Urinary bladder (tissue), 4 donors: ENCODE measurements around the gene APOL3. TPM values are rescaled to one million over a fixed set of nuclear protein-coding genes. Genes with fewer than 3 reads are reported as not detected.

Source experiments
- DNase-seq: peaks from one replicate; pipeline ENCODE4 v3.0.0-alpha.2; 2015; ENCODE audit errors: extremely low spot score
- H3K27ac ChIP-seq: one replicate; pipeline ENCODE4 v1.5.1; 2013; ENCODE audit warnings: low read depth, mild to moderate bottlenecking, moderate library complexity
- H3K36me3 ChIP-seq: one replicate; pipeline ENCODE4 v1.6.1; 2013; ENCODE audit warnings: mild to moderate bottlenecking, moderate library complexity; ENCODE audit not compliant: insufficient read depth
- H3K4me1 ChIP-seq: one replicate; pipeline ENCODE4 v1.6.1; 2013; ENCODE audit warnings: mild to moderate bottlenecking, moderate library complexity; ENCODE audit not compliant: insufficient read depth
- H3K4me3 ChIP-seq: one replicate; pipeline ENCODE4 v1.5.1; 2013; ENCODE audit warnings: low read depth, low read length
- WGBS: extraction: QIAGEN DNeasy Blood & Tissue Kit; methylation state at CpG from one replicate; pipeline ENCODE4 v1.1.7; 2013; 5-methylcytosine and 5-hydroxymethylcytosine counted together
- polyA plus RNA-seq: library from polyadenylated mRNA; stranded (reverse); fragments of 200-250 nt; gene quantifications from one replicate; pipeline ENCODE4 v1.2.3, GENCODE V29; 2013
- total RNA-seq: library from RNA; depleted of rRNA; stranded (reverse); fragments of >200 nt; gene quantifications from one replicate; pipeline ENCODE4 v1.2.3, GENCODE V29; 2014
- donor health status: healthy with polysubstance abuse.
- donor health status: healthy.

Gene APOL3
- total and polyA plus RNA-seq, 2 donors = 25.4 to 42.6 TPM

GRCh38 chr22:36184433-36185025 lies 24.0 kb upstream of the APOL3 start:
- DNase-seq = no peak
- WGBS = 80% methylated on average over 10 of the region's 10 CpGs
- Histone ChIP-seq H3K4me1 (no peaks in the 10 kb centered on the region), H3K27ac (no peak overlapping the region), H3K4me3 (no peak overlapping the region), H3K36me3 (no peaks in the 10 kb centered on the region)

DNA sequence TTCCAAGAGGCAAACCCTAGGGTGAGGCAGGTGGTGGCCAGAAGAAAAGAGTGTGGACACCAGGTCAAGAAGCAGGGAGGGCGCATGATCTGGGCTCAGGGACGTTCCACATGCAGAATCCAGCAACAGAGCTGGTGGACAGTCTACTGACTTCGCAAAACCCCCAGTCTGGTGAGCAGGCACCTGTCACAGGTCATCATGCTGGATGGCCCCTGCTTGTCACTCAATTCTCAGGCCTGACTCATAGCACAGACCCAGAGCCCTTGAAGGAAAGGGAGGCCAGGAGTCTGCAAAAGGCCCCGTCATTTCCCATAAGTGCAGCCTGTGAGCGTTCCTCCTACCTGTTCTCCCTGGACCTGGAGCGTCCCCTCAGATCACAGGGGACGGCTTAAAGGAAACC lies 22.9 kb upstream of the APOL3 start:
- WGBS = 97% methylated on average over 7 of the region's 7 CpGs
- H3K4me3 ChIP-seq = no peak overlapping the region
- DNase-seq = no peak
- no peak overlapping the region for H3K27ac ChIP-seq
- no peaks in the 10 kb centered on the region for H3K36me3 ChIP-seq
- H3K4me1 ChIP-seq = no peaks in the 10 kb centered on the region

- Histone ChIP-seq H3K4me1 (no peaks in the 10 kb centered on the region), H3K27ac (no peak overlapping the region), H3K36me3 (no peaks in the 10 kb centered on the region), H3K4me3 (no peak overlapping the region)
- no peak for DNase-seq
- WGBS = 74% methylated on average over 6 of the region's 6 CpGs
Observed at GRCh38 chr22:36182857-36183256, 22.3 kb upstream of the APOL3 start.

DNA sequence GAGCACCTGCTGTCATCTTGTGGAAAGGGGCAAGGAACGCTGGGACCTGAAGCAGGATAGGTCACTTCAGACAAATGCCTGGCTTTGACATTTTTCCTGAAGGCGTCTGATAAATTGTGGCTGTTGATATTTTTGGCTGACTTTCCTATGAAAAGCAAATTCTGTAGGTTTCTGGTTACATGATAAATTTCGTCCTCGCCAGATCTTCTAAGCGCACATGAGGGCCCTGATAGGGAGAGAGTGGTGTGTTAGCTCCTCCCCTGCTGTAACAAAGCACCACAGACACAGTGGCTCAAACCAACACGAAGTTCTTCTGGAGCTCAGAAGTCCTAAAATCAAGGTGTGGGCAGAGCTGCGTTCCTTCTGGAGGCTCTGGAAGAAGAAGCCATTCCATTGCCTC lies 21.5 kb upstream of the APOL3 start:
- WGBS = 70% methylated on average over 7 of the region's 7 CpGs

GRCh38 chr22:36180928-36181327 lies 20.4 kb upstream of the APOL3 start:
- Histone ChIP-seq H3K36me3 (no peaks in the 10 kb centered on the region), H3K27ac (no peak overlapping the region), H3K4me3 (no peak overlapping the region), H3K4me1 (no peaks in the 10 kb centered on the region)
- DNase-seq = no peak
- 96% methylated on average over 6 of the region's 6 CpGs for WGBS

More for the DNA sequence above, 21.5 kb upstream of the APOL3 start:
- no peak overlapping the region for H3K27ac ChIP-seq
- H3K4me1 ChIP-seq = no peaks in the 10 kb centered on the region
- DNase-seq = no peak
- H3K4me3 ChIP-seq = no peak overlapping the region
- no peaks in the 10 kb centered on the region for H3K36me3 ChIP-seq

- Histone ChIP-seq H3K4me3 (no peak overlapping the region), H3K27ac (no peak overlapping the region), H3K36me3 (no peaks in the 10 kb centered on the region), H3K4me1 (no peaks in the 10 kb centered on the region)
- WGBS = 65% methylated on average over 22 of the region's 22 CpGs
- no peak for DNase-seq
Observed at GRCh38 chr22:36180038-36180880, 19.7 kb upstream of the APOL3 start.

GRCh38 chr22:36177160-36177559 lies 16.6 kb upstream of the APOL3 start:
- Histone ChIP-seq H3K27ac (no peak overlapping the region), H3K4me3 (no peak overlapping the region), H3K4me1 (no peaks in the 10 kb centered on the region), H3K36me3 (no peaks in the 10 kb centered on the region)
- WGBS = 82% methylated on average over 3 of the region's 3 CpGs
- DNase-seq = no peak

DNA sequence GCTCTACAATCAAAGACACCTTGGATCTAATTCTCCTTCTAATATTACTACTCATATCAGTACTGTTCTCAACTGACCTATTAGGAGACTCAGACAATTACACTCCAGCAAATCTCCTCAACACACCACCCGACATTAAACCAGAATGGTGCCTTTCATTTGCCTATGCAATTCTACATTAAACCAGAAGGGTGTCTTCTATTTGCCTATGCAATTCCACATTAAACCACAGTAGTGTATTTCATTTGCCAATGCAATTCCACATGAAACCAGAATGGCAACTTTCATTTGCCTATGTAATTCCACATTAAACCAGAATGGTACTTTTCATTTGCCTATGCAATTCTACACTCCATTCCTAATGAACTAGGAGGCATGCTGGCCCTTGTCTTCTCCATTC lies 15.3 kb upstream of the APOL3 start:
- H3K27ac ChIP-seq = no peak overlapping the region
- WGBS = 49% methylated on average over 1 of the region's 1 CpG
- DNase-seq = no peak
- H3K36me3 ChIP-seq = no peaks in the 10 kb centered on the region
- no peaks in the 10 kb centered on the region for H3K4me1 ChIP-seq
- no peak overlapping the region for H3K4me3 ChIP-seq

GRCh38 chr22:36171941-36172340 lies 11.4 kb upstream of the APOL3 start:
- no peaks in the 10 kb centered on the region for H3K4me1 ChIP-seq
- no peak overlapping the region for H3K27ac ChIP-seq
- no peak overlapping the region for H3K4me3 ChIP-seq
- no peak for DNase-seq
- 39% methylated on average over 3 of the region's 3 CpGs for WGBS
- H3K36me3 ChIP-seq = no peaks in the 10 kb centered on the region

- Histone ChIP-seq H3K27ac (no peak overlapping the region), H3K4me3 (no peak overlapping the region), H3K4me1 (no peaks in the 10 kb centered on the region), H3K36me3 (no peaks in the 10 kb centered on the region)
- 80% methylated on average over 10 of the region's 10 CpGs for WGBS
- no peak for DNase-seq
Observed at GRCh38 chr22:36166518-36167220, 6.1 kb upstream of the APOL3 start.

DNA sequence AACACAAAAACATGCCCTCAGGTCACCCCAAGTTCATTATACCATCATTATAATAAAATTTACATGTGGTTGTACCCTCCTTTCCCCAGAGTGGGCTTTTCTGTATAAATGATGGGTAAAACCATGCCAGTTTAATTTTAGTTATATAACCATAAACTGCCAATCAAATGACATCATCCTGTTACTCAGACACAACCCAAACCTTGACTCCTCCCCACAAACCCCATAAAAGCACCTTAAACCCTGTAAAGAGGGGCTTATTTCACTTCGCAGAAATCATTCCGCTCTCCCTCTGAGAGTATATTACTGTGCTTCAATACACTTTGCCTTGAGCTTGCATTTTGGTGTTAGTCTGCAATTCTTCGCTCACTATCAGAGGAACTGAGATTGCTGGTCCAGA lies 5.5 kb upstream of the APOL3 start:
- no peak overlapping the region for H3K4me3 ChIP-seq
- no peaks in the 10 kb centered on the region for H3K4me1 ChIP-seq
- no peaks in the 10 kb centered on the region for H3K36me3 ChIP-seq
- no peak overlapping the region for H3K27ac ChIP-seq
- 87% methylated on average over 3 of the region's 3 CpGs for WGBS
- DNase-seq = no peak

GRCh38 chr22:36165141-36165540 lies 4.6 kb upstream of the APOL3 start:
- H3K4me1 ChIP-seq = no peaks in the 10 kb centered on the region
- WGBS = 98% methylated on average over 2 of the region's 2 CpGs
- H3K36me3 ChIP-seq = no peaks in the 10 kb centered on the region
- no peak overlapping the region for H3K27ac ChIP-seq
- DNase-seq = no peak
- H3K4me3 ChIP-seq = no peak overlapping the region

- DNase-seq = no peak
- H3K27ac ChIP-seq = no peak overlapping the region
- no peak overlapping the region for H3K4me3 ChIP-seq
- H3K36me3 ChIP-seq = no peaks in the 10 kb centered on the region
- 91% methylated on average over 1 of the region's 1 CpG for WGBS
- H3K4me1 ChIP-seq = no peaks in the 10 kb centered on the region
Observed at GRCh38 chr22:36164621-36165020, 4.1 kb upstream of the APOL3 start.

- no peak for DNase-seq
- Histone ChIP-seq H3K27ac (no peak overlapping the region), H3K4me1 (no peaks in the 10 kb centered on the region), H3K36me3 (no peaks in the 10 kb centered on the region), H3K4me3 (no peak overlapping the region)
- WGBS = 93% methylated on average over 2 of the region's 2 CpGs
Observed at GRCh38 chr22:36163497-36163896, 2.9 kb upstream of the APOL3 start.
